ENCODE results near the gene LEO1.
"Not testable (repeated sequence)": the region's sequence is repeated elsewhere in the genome, so short reads cannot be mapped to it uniquely, and the experiment has no call there.

The LEO1 gene

GRCh38 chr15:52003710-52004109 is 32.1 kb upstream of the LEO1 start:
- no peak for DNase-seq (ENCODE audit: low read depth)

GRCh38 chr15:52003089-52003488 is 31.5 kb upstream of the LEO1 start:
- not testable (repeated sequence) for DNase-seq (ENCODE audit: low read depth)

- no peak for DNase-seq (ENCODE audit: low read depth)
Observed at GRCh38 chr15:52002351-52002750, 30.8 kb upstream of the LEO1 start.

GRCh38 chr15:51992953-51993352 is 21.4 kb upstream of the LEO1 start:
- DNase-seq (ENCODE audit: low read depth): no peak

- no peak for DNase-seq (ENCODE audit: low read depth)
Observed at GRCh38 chr15:51991141-51991540, 19.6 kb upstream of the LEO1 start.

- DNase-seq (ENCODE audit: low read depth): no peak
Observed at GRCh38 chr15:51982770-51983103, 11.2 kb upstream of the LEO1 start.

- peak; percentile 17 for DNase-seq (ENCODE audit: low read depth)
Observed at GRCh38 chr15:51982013-51982769, 10.6 kb upstream of the LEO1 start.

- no peak for DNase-seq (ENCODE audit: low read depth)
Observed at GRCh38 chr15:51973775-51974174, 2.2 kb upstream of the LEO1 start.

- DNase-seq (ENCODE audit: low read depth): no peak
Observed at GRCh38 chr15:51973220-51973619, 1.6 kb upstream of the LEO1 start.

- no peak for DNase-seq (ENCODE audit: low read depth)
Observed at GRCh38 chr15:51971032-51971374, 575 bp downstream of the LEO1 start.

- no peak for DNase-seq (ENCODE audit: low read depth)
Observed at GRCh38 chr15:51970132-51970817, 1.3 kb downstream of the LEO1 start.

GRCh38 chr15:51969728-51970127 is 1.9 kb downstream of the LEO1 start:
- no peak for DNase-seq (ENCODE audit: low read depth)

GRCh38 chr15:51967583-51967982 is 4.0 kb downstream of the LEO1 start:
- DNase-seq (ENCODE audit: low read depth): no peak

GRCh38 chr15:51966192-51966591 is 5.4 kb downstream of the LEO1 start:
- no peak for DNase-seq (ENCODE audit: low read depth)

GRCh38 chr15:51965691-51966090 is 5.9 kb downstream of the LEO1 start:
- DNase-seq (ENCODE audit: low read depth): no peak

- DNase-seq (ENCODE audit: low read depth): no peak
Observed at GRCh38 chr15:51955504-51955903, 16.1 kb downstream of the LEO1 start.

GRCh38 chr15:51952805-51953204 is 18.8 kb downstream of the LEO1 start:
- DNase-seq (ENCODE audit: low read depth): no peak

GRCh38 chr15:51947124-51947523 is 24.5 kb downstream of the LEO1 start:
- no peak for DNase-seq (ENCODE audit: low read depth)

- DNase-seq (ENCODE audit: low read depth): no peak
Observed at GRCh38 chr15:51939216-51939615, 32.4 kb downstream of the LEO1 start.

- no peak for DNase-seq (ENCODE audit: low read depth)
Observed at GRCh38 chr15:51938286-51938685, 33.3 kb downstream of the LEO1 start.

- no peak for DNase-seq (ENCODE audit: low read depth)
Observed at GRCh38 chr15:51936105-51936478, 35.5 kb downstream of the LEO1 start.

GRCh38 chr15:51935466-51936104 is 36.0 kb downstream of the LEO1 start:
- DNase-seq (ENCODE audit: low read depth): no peak

- DNase-seq (ENCODE audit: low read depth): no peak
Observed at GRCh38 chr15:51932161-51932560, 39.4 kb downstream of the LEO1 start.

- no peak for DNase-seq (ENCODE audit: low read depth)
Observed at GRCh38 chr15:51931638-51932037, 39.9 kb downstream of the LEO1 start.

All from stimulated activated CD8-positive, alpha-beta memory T cell treated with anti-CD3 and anti-CD28 coated beads, Interleukin-7, amount 100 ng/mL, for 24 hours (primary cell).